Gastroesophageal sphincter (tissue), 4 donors: Measurements from ENCODE around the gene BPIFB6. TPM values are rescaled to one million over a fixed set of nuclear protein-coding genes. Genes with fewer than 3 reads are reported as not detected.

Experiments used
- ATAC-seq: fragments of 150-250 bp; one replicate; pipeline ENCODE4 v1.9.1; 2016; ENCODE audit warnings: mild to moderate bottlenecking, moderate library complexity
- H3K27ac ChIP-seq, 4 donors: fragments of 200-600 bp; sonication (generic) in 3 of 4; 1 replicate in 3 of 4; 2 replicates in 1 of 4; pipeline ENCODE4 v1.5.1; 2016 to 2019
- H3K27me3 ChIP-seq: fragments of 200-600 bp; sonication (generic); one replicate; pipeline ENCODE4 v1.5.1; 2019
- H3K36me3 ChIP-seq, 2 donors: fragments of 200-600 bp; sonication (generic); one replicate each; pipeline ENCODE4 v1.5.1; 2019; ENCODE audit warnings: control low read depth in 1 of 2
- H3K4me1 ChIP-seq, 3 donors: fragments of 200-600 bp; sonication (generic); 1 replicate in 2 of 3; 2 replicates in 1 of 3; pipeline ENCODE4 v1.5.1; 2016 to 2019; ENCODE audit warnings: control low read depth in 2 of 3
- H3K4me3 ChIP-seq, 2 donors: fragments of 200-600 bp; sonication (generic); one replicate each; pipeline ENCODE4 v1.5.1; 2019; ENCODE audit warnings: mild to moderate bottlenecking in 1 of 2, moderate library complexity in 1 of 2
- H3K9me3 ChIP-seq, 3 donors: fragments of 200-600 bp; sonication (generic); one replicate each; pipeline ENCODE4 v1.5.1; 2017 to 2019; ENCODE audit warnings: control low read depth in 2 of 3
- CTCF ChIP-seq, 4 experiments: fragments of 200-600 bp in 2 of 4; fragments of 450-650 bp in 2 of 4; sonication (generic) in 1 of 4; IDR thresholded peaks; one replicate each; pipeline ENCODE4 v1.5.1; 2017 to 2019; ENCODE audit warnings: antibody characterized with exemption in 4 of 4, mild to moderate bottlenecking in 2 of 4, moderate library complexity in 2 of 4
- EP300 ChIP-seq: sonication (generic); formaldehyde crosslinking; IDR thresholded peaks from one replicate; pipeline ENCODE4 v1.6.1; 2017; ENCODE audit warnings: antibody characterized with exemption, mild to moderate bottlenecking
- POLR2A ChIP-seq, 2 donors: fragments of 450-650 bp; IDR thresholded peaks; one replicate each; pipeline ENCODE4 v1.6.1; 2017; ENCODE audit warnings: antibody characterized with exemption in 2 of 2, mild to moderate bottlenecking in 2 of 2, moderate library complexity in 1 of 2
- POLR2AphosphoS5 ChIP-seq: sonication (generic); formaldehyde crosslinking; IDR thresholded peaks from one replicate; pipeline ENCODE4 v1.6.1; 2017; ENCODE audit warnings: antibody characterized with exemption
- WGBS, 2 donors: methylation state at CpG; one replicate each; pipeline ENCODE4 v1.1.5; 2018; ENCODE audit warnings: low coverage in 1 of 2; 5-methylcytosine and 5-hydroxymethylcytosine counted together
- total RNA-seq, 4 donors: library from RNA; depleted of rRNA; stranded (reverse); fragments of >200 nt; gene quantifications; one replicate each; pipeline ENCODE4 v1.1.0, GENCODE V29; 2016

BPIFB6 gene
- total RNA-seq, 4 donors from 2014 or later: not detected

GRCh38 chr20:33075281-33075680 lies 43.8 kb downstream of the BPIFB6 start:
- H3K4me1 ChIP-seq: no peaks in the 10 kb centered on the region
- H3K9me3 ChIP-seq: no peaks in the 10 kb centered on the region
- TF ChIP-seq POLR2A (IDR thresholded peaks at IDR 0.05): no peak
- no peak for TF ChIP-seq EP300
- TF ChIP-seq CTCF (IDR thresholded peaks at IDR 0.05): no peak
- TF ChIP-seq POLR2AphosphoS5: no peak
- no peaks in the 10 kb centered on the region for H3K36me3 ChIP-seq
- H3K27me3 ChIP-seq: peaks cover 49% of the 10 kb centered on the region
- ATAC-seq: no peak
- 38 to 54% methylated on average over 1 to 4 of the region's 6 CpGs for WGBS, 2 donors
- no peak overlapping the region for H3K4me3 ChIP-seq
- H3K27ac ChIP-seq: no peak overlapping the region

DNA sequence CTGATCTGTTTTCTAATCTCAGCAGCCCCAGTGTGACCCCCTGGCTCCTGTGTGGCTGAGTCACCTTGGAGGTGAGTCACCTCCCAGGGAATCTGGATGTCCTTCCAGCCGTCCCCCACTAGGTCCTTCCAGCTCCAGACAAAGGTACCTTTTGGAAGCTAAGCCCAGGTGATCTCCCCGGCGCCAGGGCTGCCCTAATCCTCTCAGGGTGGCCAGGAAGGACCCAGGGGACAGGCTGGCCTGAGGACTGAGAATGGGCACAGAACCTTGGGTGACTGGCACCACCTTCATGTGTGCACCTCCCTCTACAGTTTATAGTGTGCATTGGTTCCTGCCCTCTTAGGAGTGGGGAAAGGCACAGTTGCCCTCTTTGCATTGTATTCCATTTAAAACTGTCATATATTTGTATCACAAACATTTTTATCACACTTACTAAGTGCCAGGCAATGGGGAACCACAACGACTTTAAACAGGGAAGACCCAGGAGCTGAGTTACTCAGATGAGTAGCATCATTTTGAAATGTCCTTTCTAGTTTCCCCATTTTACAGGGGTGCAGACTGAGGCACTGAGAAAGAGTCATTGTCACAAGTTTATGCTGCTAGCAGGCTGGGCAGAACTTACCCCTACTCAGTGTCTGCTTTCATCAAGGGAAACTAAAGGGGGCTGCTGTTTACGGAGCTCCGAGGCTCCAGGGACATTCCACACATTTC lies 45.4 kb downstream of the BPIFB6 start:
- Histone ChIP-seq H3K4me1 (no peaks in the 10 kb centered on the region), H3K4me3 (no peak overlapping the region), H3K27me3 (peaks cover 36% of the 10 kb centered on the region), H3K36me3 (no peaks in the 10 kb centered on the region), H3K27ac (no peak overlapping the region), H3K9me3 (no peaks in the 10 kb centered on the region)
- 57% methylated on average over 2 to 3 of the region's 6 CpGs for WGBS, 2 donors
- no peak for TF ChIP-seq CTCF (IDR thresholded peaks at IDR 0.05)
- no peak for TF ChIP-seq POLR2A (IDR thresholded peaks at IDR 0.05)
- TF ChIP-seq EP300: no peak
- ATAC-seq: no peak

DNA sequence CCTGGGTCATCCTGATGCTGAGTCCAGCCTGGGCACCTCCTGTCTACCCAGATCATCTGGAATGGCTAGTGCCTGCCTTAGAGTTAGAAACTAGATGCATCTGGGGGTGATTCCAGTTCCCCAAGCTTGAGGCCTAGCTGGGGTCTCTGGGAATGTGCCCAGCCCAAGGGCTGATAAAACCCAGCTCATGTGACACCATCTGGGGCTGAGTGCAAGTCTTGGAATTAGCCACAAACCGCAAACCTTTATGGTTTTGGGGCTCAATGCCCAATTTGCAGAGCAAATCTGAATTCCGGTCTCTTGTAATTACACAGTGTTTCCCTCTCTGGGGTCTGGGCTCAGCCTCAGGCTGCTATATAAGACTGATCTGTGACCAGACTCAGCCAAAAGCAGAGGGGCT lies 47.8 kb downstream of the BPIFB6 start, which contains the start of gene BPIFB4:
Gene BPIFB4 (plus strand): TSS at position 385 of the 400 bp plus-strand sequence. CDS start 1,884 bp downstream, outside the sequence.
- Histone ChIP-seq H3K4me3 (no peak within 1 kb of the TSS), H3K9me3 (no peaks in the 10 kb centered on the region), H3K27ac (no peak within 1 kb of the TSS), H3K4me1 (no peaks in the 10 kb centered on the region), H3K36me3 (no peaks in the 10 kb centered on the region), H3K27me3 (peaks cover 47% of the 10 kb centered on the region)
- no peak for ATAC-seq
- no CpG with 5 or more reads among the region's 2 CpGs for WGBS, 2 donors
- TF ChIP-seq EP300: no peak
- no peak for TF ChIP-seq CTCF (IDR thresholded peaks at IDR 0.05)
- TF ChIP-seq POLR2A (IDR thresholded peaks at IDR 0.05): no peak
- TF ChIP-seq POLR2AphosphoS5: no peak

- no peaks in the 10 kb centered on the region for H3K9me3 ChIP-seq
- no peak for TF ChIP-seq CTCF (IDR thresholded peaks at IDR 0.05)
- TF ChIP-seq POLR2A (IDR thresholded peaks at IDR 0.05): no peak
- no peak for TF ChIP-seq EP300
- no peak for TF ChIP-seq POLR2AphosphoS5
- H3K27ac ChIP-seq: no peak overlapping the region
- ATAC-seq: no peak
- no peaks in the 10 kb centered on the region for H3K4me1 ChIP-seq
- H3K4me3 ChIP-seq: no peak overlapping the region
- WGBS, 2 donors: 85 to 87% methylated on average over 2 of the region's 7 CpGs
- H3K27me3 ChIP-seq: peaks cover 37% of the 10 kb centered on the region
- H3K36me3 ChIP-seq: no peaks in the 10 kb centered on the region
Measured at GRCh38 chr20:33081411-33082154, 50.1 kb downstream of the BPIFB6 start.
